PC-9 (cell line): ENCODE measurements around the gene CNOT6L. TPM values are rescaled to one million over a fixed set of nuclear protein-coding genes. Genes with fewer than 3 reads are reported as not detected.

Experiments
- BruUV-seq: library from RNA; stranded (reverse); fragments of 400-500 nt; replicated peaks from 2 replicates; lab custom pipeline; 2021; lab: Mats Ljungman, UMichigan
- CTCF ChIA-PET: fragments of 300-600 bp; sonication (Branson Sonifier 250); formaldehyde crosslinking; loops from one replicate; lab custom pipeline; 2022; ENCODE audit warnings: antibody characterized with exemption; lab: Charles Lee
- POLR2A ChIA-PET: fragments of 300-600 bp; sonication (Branson Sonifier 250); formaldehyde crosslinking; loops from one replicate; lab custom pipeline; 2022; ENCODE audit warnings: antibody characterized with exemption; ENCODE audit not compliant: unreplicated experiment; lab: Charles Lee
- DNase-seq, 2 experiments: peaks; one replicate each; pipeline versions ENCODE4 v3.0.0 to v3.0.0-alpha.2; 2015 to 2022; ENCODE audit warnings: mixed read lengths in 1 of 2
- H2AFZ ChIP-seq: fragments of 200-600 bp; sonication (generic); 2 replicates; pipeline ENCODE4 v1.8.1; 2017; ENCODE audit warnings: antibody characterized with exemption
- H3F3A ChIP-seq: fragments of 200-600 bp; sonication (generic); 2 replicates; pipeline ENCODE4 v1.8.1; 2017; ENCODE audit warnings: antibody characterized with exemption, mild to moderate bottlenecking, low read depth; ENCODE audit not compliant: insufficient read depth
- H3K27ac ChIP-seq: fragments of 200-600 bp; sonication (generic); 2 replicates; pipeline ENCODE4 v1.6.1; 2016; ENCODE audit warnings: mixed run types
- H3K27me3 ChIP-seq: fragments of 200-600 bp; sonication (generic); 2 replicates; pipeline ENCODE4 v1.6.1; 2016; ENCODE audit warnings: low read depth, mixed run types; ENCODE audit not compliant: insufficient read depth
- H3K36me3 ChIP-seq: fragments of 200-600 bp; sonication (generic); 2 replicates; pipeline ENCODE4 v1.6.1; 2016; ENCODE audit warnings: low read depth, mixed run types
- H3K4me1 ChIP-seq: fragments of 200-600 bp; sonication (generic); replicated peaks from 2 replicates; pipeline ENCODE4 v1.6.1; 2016; ENCODE audit warnings: mixed run types; ENCODE audit not compliant: insufficient read depth
- H3K4me2 ChIP-seq: fragments of 200-600 bp; sonication (generic); 2 replicates; pipeline ENCODE4 v1.6.1; 2017; ENCODE audit warnings: mixed run types
- H3K4me3 ChIP-seq: fragments of 200-600 bp; sonication (generic); 2 replicates; pipeline ENCODE4 v1.6.1; 2016; ENCODE audit warnings: mixed run types
- H3K79me2 ChIP-seq: fragments of 200-600 bp; sonication (generic); 2 replicates; pipeline ENCODE4 v1.6.1; 2017; ENCODE audit warnings: low read depth, mixed run types
- H3K9me2 ChIP-seq: fragments of 200-600 bp; sonication (generic); 2 replicates; pipeline ENCODE4 v1.8.1; 2017; ENCODE audit warnings: mild to moderate bottlenecking; ENCODE audit not compliant: insufficient read depth
- H3K9me3 ChIP-seq: fragments of 200-600 bp; sonication (generic); 2 replicates; pipeline ENCODE4 v1.8.1; 2016; ENCODE audit warnings: low read depth; ENCODE audit not compliant: insufficient read depth
- H4K20me1 ChIP-seq: fragments of 200-600 bp; sonication (generic); 2 replicates; pipeline ENCODE4 v1.8.1; 2017; ENCODE audit not compliant: insufficient read depth
- CTCF ChIP-seq: fragments of 200-600 bp; sonication (generic); conservative IDR thresholded peaks from 2 replicates; pipeline ENCODE4 v1.6.1; 2017; ENCODE audit warnings: mixed run types, antibody characterized with exemption, mild to moderate bottlenecking, moderate library complexity
- EZH2 ChIP-seq: fragments of 200-600 bp; sonication (generic); IDR thresholded peaks from 2 replicates; pipeline ENCODE4 v1.8.0; 2017; ENCODE audit warnings: antibody characterized with exemption, low read depth
- intact Hi-C: fragments of 100-400 bp; cut with micrococcal nuclease; formaldehyde crosslinking; loops from one replicate; pipeline ENCODE4 v1.10.0; 2022; ENCODE audit not compliant: unreplicated experiment
- total RNA-seq: library from RNA; stranded (reverse); gene quantifications from 2 replicates; pipeline ENCODE4 v1.2.3, GENCODE V29; 2021

CNOT6L gene
- total RNA-seq, 1 experiment from 2014 or later: 26.7 TPM

GRCh38 chr4:77819843-77820648 is 878 bp upstream of the CNOT6L start:
- H3K27ac ChIP-seq: peak overlapping the region; percentile 64
- H3K9me3 ChIP-seq: no peaks in the 10 kb centered on the region
- intact Hi-C loops: loop anchor here (2.0 kb wide), 1 partner anchor 43 kb away; the partner anchor contains the start of gene MRPL1
- peak overlapping the region; percentile 90 for H3K4me3 ChIP-seq
- TF ChIP-seq EZH2 (no peak), CTCF (no peak)
- peaks cover 19% of the 10 kb centered on the region for H3K4me1 ChIP-seq
- peaks cover 24% of the 10 kb centered on the region for H3F3A ChIP-seq
- no peaks in the 10 kb centered on the region; the same call in 1 of the 2 replicates for H4K20me1 ChIP-seq
- H3K36me3 ChIP-seq: no peaks in the 10 kb centered on the region
- H3K79me2 ChIP-seq: peaks cover 32% of the 10 kb centered on the region
- peak; percentile 56 to 80 for DNase-seq
- POLR2A ChIA-PET: interaction anchor here (0.6 to 0.7 kb wide), 2 partner anchors 35 to 617 kb away, joined by 3 read pairs; no protein-coding TSS in a partner anchor
- H3K4me2 ChIP-seq: peak overlapping the region; percentile 88
- H2AFZ ChIP-seq: peak overlapping the region; percentile 99
- CTCF ChIA-PET: no interaction called here
- H3K9me2 ChIP-seq: no peaks in the 10 kb centered on the region
- TSS peak; percentile 31 for BruUV-seq
- H3K27me3 ChIP-seq: no peaks in the 10 kb centered on the region

DNA sequence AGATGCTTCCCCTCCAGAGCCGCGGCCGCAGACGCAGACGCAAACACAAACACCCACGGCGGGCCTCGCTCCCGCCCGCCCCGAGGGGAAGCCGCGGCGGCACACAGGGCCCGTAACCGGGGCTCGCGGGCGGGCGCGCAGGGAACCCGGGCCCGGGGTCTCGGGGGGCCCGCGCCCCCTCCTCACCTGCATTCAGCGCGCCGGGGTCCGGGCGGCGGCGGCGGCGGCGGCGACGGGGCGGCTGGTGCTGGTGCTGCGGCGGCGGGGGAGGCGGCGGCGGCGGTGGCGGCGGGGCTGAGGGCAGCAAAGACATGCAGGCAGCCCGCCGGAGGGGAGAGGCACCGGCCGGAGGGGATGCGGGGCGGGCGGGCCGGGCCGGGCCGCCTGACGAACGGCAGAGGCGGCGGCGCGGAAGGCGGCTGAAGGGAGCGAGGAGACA is 255 bp upstream of the CNOT6L start:
- no peaks in the 10 kb centered on the region for H3K36me3 ChIP-seq
- peaks cover 38% of the 10 kb centered on the region for H3K79me2 ChIP-seq
- peak overlapping the region; percentile 88 for H3K4me2 ChIP-seq
- peaks cover 24% of the 10 kb centered on the region for H3F3A ChIP-seq
- H3K4me1 ChIP-seq: peaks cover 19% of the 10 kb centered on the region
- DNase-seq: peak in 1 of 2 experiments; percentile 19
- intact Hi-C loops: loop anchor here (2.0 kb wide), 1 partner anchor 43 kb away; the partner anchor contains the start of gene MRPL1
- CTCF ChIA-PET: no interaction called here
- no peaks in the 10 kb centered on the region for H3K9me2 ChIP-seq
- no peaks in the 10 kb centered on the region for H3K9me3 ChIP-seq
- no peaks in the 10 kb centered on the region for H3K27me3 ChIP-seq
- H3K27ac ChIP-seq: peak overlapping the region; percentile 62; the same call in 1 of the 2 replicates
- peak overlapping the region; percentile 90 for H3K4me3 ChIP-seq
- POLR2A ChIA-PET: interaction anchor here (0.6 to 0.7 kb wide), 2 partner anchors 34 to 617 kb away, joined by 3 read pairs; no protein-coding TSS in a partner anchor
- no TSS peak for BruUV-seq
- H4K20me1 ChIP-seq: no peaks in the 10 kb centered on the region; the same call in 1 of the 2 replicates
- H2AFZ ChIP-seq: peak overlapping the region; percentile 99
- TF ChIP-seq EZH2 (no peak), CTCF (no peak)

DNA sequence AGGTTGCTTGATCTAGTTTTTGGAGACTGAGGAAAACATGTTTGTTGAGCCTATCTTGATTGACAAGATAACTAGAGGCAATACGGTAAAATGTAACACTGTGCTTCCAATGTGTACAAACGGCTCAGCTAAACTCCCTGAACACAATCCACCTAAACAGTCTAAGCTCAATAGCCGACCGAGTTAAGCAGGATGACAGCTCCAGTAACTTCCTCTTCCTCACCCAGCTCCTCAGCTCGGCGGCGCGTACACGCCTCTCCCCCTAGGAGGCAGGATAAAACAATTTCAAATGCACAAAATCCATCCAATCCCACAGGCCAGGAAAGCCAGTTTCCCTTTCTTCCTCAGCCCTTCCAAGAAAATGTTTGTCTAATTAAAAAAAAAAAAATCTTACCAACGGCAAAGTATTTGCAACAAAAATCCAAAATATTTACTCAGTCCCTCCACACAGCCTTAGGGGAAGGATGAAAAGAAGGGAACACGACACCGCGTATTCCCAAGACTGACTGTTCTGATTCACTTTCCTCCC is 1.0 kb downstream of the CNOT6L start:
- peak; percentile 54 to 66 for DNase-seq
- TF ChIP-seq CTCF: peak; percentile 49
- TF ChIP-seq EZH2: no peak
- Histone ChIP-seq H4K20me1 (no peaks in the 10 kb centered on the region; the same call in 1 of the 2 replicates), H3K79me2 (peaks cover 50% of the 10 kb centered on the region), H2AFZ (peak overlapping the region; percentile 93), H3K4me3 (peak overlapping the region; percentile 88), H3K9me2 (no peaks in the 10 kb centered on the region), H3F3A (peaks cover 24% of the 10 kb centered on the region), H3K9me3 (no peaks in the 10 kb centered on the region), H3K4me2 (peak overlapping the region; percentile 78), H3K27me3 (no peaks in the 10 kb centered on the region), H3K36me3 (no peaks in the 10 kb centered on the region), H3K27ac (peak overlapping the region; percentile 62), H3K4me1 (peaks cover 19% of the 10 kb centered on the region)
- TSS peak; percentile 40 for BruUV-seq
- POLR2A ChIA-PET: interaction anchor here (0.7 to 1.0 kb wide), 2 partner anchors 44 to 60 kb away, joined by 3 to 6 read pairs; partner anchors contain the start of gene MRPL1
- CTCF ChIA-PET: interaction anchor here (1.2 kb wide), 1 partner anchor 44 kb away, joined by 6 read pairs; the partner anchor contains the start of gene MRPL1
- intact Hi-C loops: loop anchor here (2.0 kb wide), 1 partner anchor 45 kb away; the partner anchor contains the start of gene MRPL1
